Calu3 (cell line): ENCODE data around the gene CALY. TPM values are rescaled to one million over a fixed set of nuclear protein-coding genes. Genes with fewer than 3 reads are reported as not detected.

Experiments used
- BruUV-seq: library from RNA; stranded (reverse); fragments of 400-500 nt; replicated peaks from 2 replicates; lab custom pipeline; 2021; lab: Mats Ljungman, UMichigan
- CTCF ChIA-PET: fragments of 300-600 bp; sonication (Branson Sonifier 250); formaldehyde crosslinking; loops from one replicate; lab custom pipeline; 2022; ENCODE audit warnings: antibody characterized with exemption; lab: Charles Lee
- DNase-seq: peaks from one replicate; pipeline ENCODE4 v3.0.0; 2022
- H3K27ac Mint-ChIP-seq: one replicate; pipeline ENCODE4 v1.8.0; 2022; ENCODE audit warnings: mixed read lengths; ENCODE audit not compliant: unreplicated experiment
- H3K27me3 Mint-ChIP-seq: one replicate; pipeline ENCODE4 v1.8.0; 2022; ENCODE audit warnings: mixed read lengths; ENCODE audit not compliant: unreplicated experiment
- H3K36me3 Mint-ChIP-seq: one replicate; pipeline ENCODE4 v1.8.0; 2022; ENCODE audit warnings: mild to moderate bottlenecking, moderate library complexity, mixed read lengths; ENCODE audit not compliant: insufficient read depth, unreplicated experiment
- H3K4me1 Mint-ChIP-seq: one replicate; pipeline ENCODE4 v1.8.0; 2022; ENCODE audit warnings: mild to moderate bottlenecking, low read depth, mixed read lengths; ENCODE audit not compliant: unreplicated experiment
- H3K4me3 Mint-ChIP-seq: one replicate; pipeline ENCODE4 v1.8.0; 2022; ENCODE audit warnings: mild to moderate bottlenecking, low read depth, moderate library complexity, mixed read lengths; ENCODE audit not compliant: unreplicated experiment
- H3K9me3 Mint-ChIP-seq: one replicate; pipeline ENCODE4 v1.8.0; 2022; ENCODE audit warnings: low read depth, mixed read lengths; ENCODE audit not compliant: unreplicated experiment
- intact Hi-C: fragments of 100-400 bp; cut with micrococcal nuclease; formaldehyde crosslinking; loops from one replicate; pipeline ENCODE4 v1.10.0; 2022; ENCODE audit not compliant: unreplicated experiment
- total RNA-seq: library from RNA; stranded (reverse); gene quantifications from 2 replicates; pipeline ENCODE4 v1.2.3, GENCODE V29; 2022
- TF ChIP-seq, protein P1 (sequence below): fragments of 200-600 bp; IDR thresholded peaks from one replicate; pipeline ENCODE4 v1.8.0; 2022; ENCODE audit warnings: antibody characterized with exemption; ENCODE audit not compliant: unreplicated experiment

The CALY gene
- total RNA-seq, 1 experiment from 2014 or later, result not detected

DNA sequence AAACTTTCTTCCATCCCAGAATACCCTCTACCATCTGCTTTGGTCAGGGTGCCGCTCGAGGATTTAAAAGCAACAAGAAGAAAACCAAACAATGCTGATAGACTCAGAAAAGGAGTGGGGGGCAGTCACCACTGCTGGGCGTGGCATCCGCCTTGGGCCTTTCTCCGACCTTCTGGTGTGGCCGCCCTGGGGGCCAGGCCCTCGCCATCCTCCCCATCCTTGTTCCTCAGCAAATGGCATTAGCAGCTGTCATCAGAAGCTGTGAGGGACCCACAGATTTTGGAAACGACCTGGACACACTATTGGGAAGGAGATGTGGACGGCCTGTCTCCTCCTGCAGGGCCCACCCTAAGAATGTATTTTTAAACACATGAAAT lies 23.9 kb downstream of the CALY start:
- no TSS peak for BruUV-seq
- H3K4me1 Mint-ChIP-seq, result no peaks in the 10 kb centered on the region
- no peaks in the 10 kb centered on the region for H3K9me3 Mint-ChIP-seq
- H3K27me3 Mint-ChIP-seq, result no peaks in the 10 kb centered on the region
- CTCF ChIA-PET, result no interaction called here
- H3K36me3 Mint-ChIP-seq, result peaks cover 19% of the 10 kb centered on the region
- no peak overlapping the region for H3K27ac Mint-ChIP-seq
- intact Hi-C loops, result no loop called here
- H3K4me3 Mint-ChIP-seq, result no peak overlapping the region
- TF ChIP-seq, protein P1, sequence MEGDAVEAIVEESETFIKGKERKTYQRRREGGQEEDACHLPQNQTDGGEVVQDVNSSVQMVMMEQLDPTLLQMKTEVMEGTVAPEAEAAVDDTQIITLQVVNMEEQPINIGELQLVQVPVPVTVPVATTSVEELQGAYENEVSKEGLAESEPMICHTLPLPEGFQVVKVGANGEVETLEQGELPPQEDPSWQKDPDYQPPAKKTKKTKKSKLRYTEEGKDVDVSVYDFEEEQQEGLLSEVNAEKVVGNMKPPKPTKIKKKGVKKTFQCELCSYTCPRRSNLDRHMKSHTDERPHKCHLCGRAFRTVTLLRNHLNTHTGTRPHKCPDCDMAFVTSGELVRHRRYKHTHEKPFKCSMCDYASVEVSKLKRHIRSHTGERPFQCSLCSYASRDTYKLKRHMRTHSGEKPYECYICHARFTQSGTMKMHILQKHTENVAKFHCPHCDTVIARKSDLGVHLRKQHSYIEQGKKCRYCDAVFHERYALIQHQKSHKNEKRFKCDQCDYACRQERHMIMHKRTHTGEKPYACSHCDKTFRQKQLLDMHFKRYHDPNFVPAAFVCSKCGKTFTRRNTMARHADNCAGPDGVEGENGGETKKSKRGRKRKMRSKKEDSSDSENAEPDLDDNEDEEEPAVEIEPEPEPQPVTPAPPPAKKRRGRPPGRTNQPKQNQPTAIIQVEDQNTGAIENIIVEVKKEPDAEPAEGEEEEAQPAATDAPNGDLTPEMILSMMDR, result no peak
- DNase-seq, result no peak

DNA sequence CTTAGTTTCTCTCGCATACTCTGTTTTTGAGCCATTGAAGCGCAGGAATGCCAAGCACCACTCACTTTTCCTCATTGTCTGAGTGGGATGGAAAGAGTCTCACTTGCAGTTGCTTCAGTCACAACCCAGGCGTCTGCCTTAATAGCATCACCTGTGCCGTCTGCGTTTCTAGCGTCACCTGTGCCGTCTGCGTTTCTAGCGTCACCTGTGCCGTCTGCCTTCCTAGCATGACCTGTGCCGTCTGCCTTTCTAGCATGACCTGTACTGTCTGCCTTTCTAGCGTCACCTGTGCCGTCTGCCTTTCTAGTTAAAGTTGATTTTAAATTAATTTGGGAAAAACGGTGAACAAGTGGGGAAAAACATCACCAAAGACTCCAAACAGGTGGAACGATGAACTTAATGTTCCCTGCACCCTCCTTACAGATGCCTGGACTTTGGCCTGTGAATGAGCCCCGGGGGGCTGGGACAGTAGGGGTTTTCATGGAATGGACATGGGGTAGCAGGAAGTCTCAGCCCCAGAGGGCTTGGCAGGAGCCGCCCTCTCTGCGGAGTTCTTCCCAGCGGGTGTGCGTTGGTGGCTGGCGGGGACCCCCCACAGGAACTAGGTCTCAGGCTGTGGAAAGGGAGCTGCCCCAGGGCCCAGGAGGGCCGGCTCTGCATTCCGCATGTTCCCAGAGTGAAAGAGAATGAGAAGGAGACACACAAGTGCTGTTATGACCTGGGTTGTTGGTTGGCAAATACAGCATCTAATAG lies 24.5 kb downstream of the CALY start:
- Mint-ChIP-seq H3K27me3 (no peaks in the 10 kb centered on the region), H3K36me3 (peaks cover 24% of the 10 kb centered on the region), H3K27ac (no peak overlapping the region), H3K9me3 (no peaks in the 10 kb centered on the region), H3K4me1 (no peaks in the 10 kb centered on the region), H3K4me3 (no peak overlapping the region)
- TF ChIP-seq, protein P1, result no peak
- no TSS peak for BruUV-seq
- intact Hi-C loops, result no loop called here
- no peak for DNase-seq
- CTCF ChIA-PET, result no interaction called here

DNA sequence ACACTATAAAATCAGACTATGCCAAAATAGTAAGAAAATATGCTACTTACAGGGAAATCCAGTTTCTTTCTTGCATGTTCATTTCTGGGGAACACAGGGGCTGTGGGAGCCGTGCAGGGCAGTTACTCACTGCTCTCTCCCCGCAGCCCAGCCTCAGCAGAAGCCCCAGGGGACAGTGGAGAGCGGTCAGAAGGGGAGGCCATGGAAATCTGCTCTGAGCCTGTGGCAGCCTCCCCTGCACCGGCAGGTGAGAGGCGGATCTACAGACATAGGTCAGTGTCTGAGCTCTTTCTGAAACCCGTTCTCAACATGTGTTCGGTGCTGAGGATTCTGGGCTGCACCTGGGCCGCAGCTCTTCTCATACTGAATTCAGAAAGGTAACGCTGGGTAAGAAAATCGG lies 25.1 kb downstream of the CALY start:
- no peak overlapping the region for H3K27ac Mint-ChIP-seq
- no peaks in the 10 kb centered on the region for H3K4me1 Mint-ChIP-seq
- H3K27me3 Mint-ChIP-seq, result no peaks in the 10 kb centered on the region
- no TSS peak for BruUV-seq
- H3K9me3 Mint-ChIP-seq, result no peaks in the 10 kb centered on the region
- TF ChIP-seq, protein P1, result no peak
- H3K4me3 Mint-ChIP-seq, result no peak overlapping the region
- intact Hi-C loops, result no loop called here
- CTCF ChIA-PET, result no interaction called here
- H3K36me3 Mint-ChIP-seq, result peaks cover 27% of the 10 kb centered on the region
- no peak for DNase-seq

DNA sequence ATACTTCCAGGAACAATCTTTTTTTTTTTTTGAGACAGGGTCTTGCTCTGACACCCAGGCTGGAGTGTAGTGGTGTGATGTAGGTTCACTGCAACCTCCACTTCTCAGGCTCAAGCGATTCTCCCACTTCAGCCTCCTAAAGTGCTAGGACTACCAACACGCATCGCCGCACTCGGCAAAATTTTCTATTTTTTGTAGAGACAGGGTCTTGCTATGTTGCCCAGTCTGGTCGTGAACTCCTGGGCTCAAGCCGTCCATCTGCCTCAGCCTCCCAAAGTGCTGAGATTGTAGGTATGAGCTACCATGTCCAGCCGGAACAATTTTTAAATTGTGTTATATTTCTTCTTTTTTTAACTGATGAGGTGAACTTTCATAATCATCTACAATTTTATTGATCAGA lies 25.9 kb downstream of the CALY start:
- no peak for DNase-seq
- no TSS peak for BruUV-seq
- Mint-ChIP-seq H3K27me3 (no peaks in the 10 kb centered on the region), H3K27ac (no peak overlapping the region), H3K4me3 (no peak overlapping the region), H3K9me3 (no peaks in the 10 kb centered on the region), H3K36me3 (peaks cover 27% of the 10 kb centered on the region), H3K4me1 (peaks cover under 1% of the 10 kb centered on the region)
- intact Hi-C loops, result no loop called here
- TF ChIP-seq, protein P1, result no peak
- CTCF ChIA-PET, result no interaction called here
